Ascending aorta (tissue), 2 donors: ENCODE results near the gene ARSK. TPM values are rescaled to one million over a fixed set of nuclear protein-coding genes. Genes with fewer than 3 reads are reported as not detected.
A peak's percentile ranks its signal among the peaks of the same experiment; 100 is the strongest.

Experiments
- DNase-seq, 2 donors: peaks; one replicate each; pipeline ENCODE4 v3.0.0-alpha.2; 2019; ENCODE audit warnings: low spot score in 2 of 2
- H3K27ac ChIP-seq, 2 donors: fragments of 200-600 bp; sonication (generic); one replicate each; pipeline ENCODE4 v1.5.1; 2016 to 2017; ENCODE audit warnings: mild to moderate bottlenecking in 1 of 2
- H3K27me3 ChIP-seq: fragments of 200-600 bp; sonication (generic); one replicate; pipeline ENCODE4 v1.5.1; 2017
- H3K36me3 ChIP-seq, 2 donors: fragments of 200-600 bp; sonication (generic); one replicate each; pipeline ENCODE4 v1.5.1; 2016
- H3K4me1 ChIP-seq, 2 donors: fragments of 200-600 bp; sonication (generic); one replicate each; pipeline ENCODE4 v1.5.1; 2016 to 2017; ENCODE audit warnings: mild to moderate bottlenecking in 1 of 2
- H3K4me3 ChIP-seq, 2 donors: fragments of 200-600 bp; sonication (generic); one replicate each; pipeline ENCODE4 v1.5.1; 2016 to 2017; ENCODE audit warnings: mild to moderate bottlenecking in 1 of 2
- H3K9me3 ChIP-seq, 2 donors: fragments of 200-600 bp; sonication (generic); one replicate each; pipeline ENCODE4 v1.5.1; 2016
- intact Hi-C: fragments of 100-400 bp; cut with DNase I; formaldehyde crosslinking; loops from one replicate; pipeline ENCODE4 v1.15.1; 2023
- total RNA-seq: library from RNA; depleted of rRNA; stranded (reverse); fragments of >200 nt; gene quantifications from one replicate; pipeline ENCODE4 v1.1.0, GENCODE V29; 2016
- TF ChIP-seq, protein P1 (sequence below), 3 experiments: fragments of 200-600 bp in 2 of 3; fragments of 450-650 bp in 1 of 3; sonication (generic) in 2 of 3; IDR thresholded peaks; one replicate each; pipeline ENCODE4 v1.5.1; 2016 to 2019; ENCODE audit warnings: antibody characterized with exemption in 3 of 3, mild to moderate bottlenecking in 1 of 3, moderate library complexity in 1 of 3

The ARSK gene, protein sequence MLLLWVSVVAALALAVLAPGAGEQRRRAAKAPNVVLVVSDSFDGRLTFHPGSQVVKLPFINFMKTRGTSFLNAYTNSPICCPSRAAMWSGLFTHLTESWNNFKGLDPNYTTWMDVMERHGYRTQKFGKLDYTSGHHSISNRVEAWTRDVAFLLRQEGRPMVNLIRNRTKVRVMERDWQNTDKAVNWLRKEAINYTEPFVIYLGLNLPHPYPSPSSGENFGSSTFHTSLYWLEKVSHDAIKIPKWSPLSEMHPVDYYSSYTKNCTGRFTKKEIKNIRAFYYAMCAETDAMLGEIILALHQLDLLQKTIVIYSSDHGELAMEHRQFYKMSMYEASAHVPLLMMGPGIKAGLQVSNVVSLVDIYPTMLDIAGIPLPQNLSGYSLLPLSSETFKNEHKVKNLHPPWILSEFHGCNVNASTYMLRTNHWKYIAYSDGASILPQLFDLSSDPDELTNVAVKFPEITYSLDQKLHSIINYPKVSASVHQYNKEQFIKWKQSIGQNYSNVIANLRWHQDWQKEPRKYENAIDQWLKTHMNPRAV
- total RNA-seq: 3.6 TPM

DNA sequence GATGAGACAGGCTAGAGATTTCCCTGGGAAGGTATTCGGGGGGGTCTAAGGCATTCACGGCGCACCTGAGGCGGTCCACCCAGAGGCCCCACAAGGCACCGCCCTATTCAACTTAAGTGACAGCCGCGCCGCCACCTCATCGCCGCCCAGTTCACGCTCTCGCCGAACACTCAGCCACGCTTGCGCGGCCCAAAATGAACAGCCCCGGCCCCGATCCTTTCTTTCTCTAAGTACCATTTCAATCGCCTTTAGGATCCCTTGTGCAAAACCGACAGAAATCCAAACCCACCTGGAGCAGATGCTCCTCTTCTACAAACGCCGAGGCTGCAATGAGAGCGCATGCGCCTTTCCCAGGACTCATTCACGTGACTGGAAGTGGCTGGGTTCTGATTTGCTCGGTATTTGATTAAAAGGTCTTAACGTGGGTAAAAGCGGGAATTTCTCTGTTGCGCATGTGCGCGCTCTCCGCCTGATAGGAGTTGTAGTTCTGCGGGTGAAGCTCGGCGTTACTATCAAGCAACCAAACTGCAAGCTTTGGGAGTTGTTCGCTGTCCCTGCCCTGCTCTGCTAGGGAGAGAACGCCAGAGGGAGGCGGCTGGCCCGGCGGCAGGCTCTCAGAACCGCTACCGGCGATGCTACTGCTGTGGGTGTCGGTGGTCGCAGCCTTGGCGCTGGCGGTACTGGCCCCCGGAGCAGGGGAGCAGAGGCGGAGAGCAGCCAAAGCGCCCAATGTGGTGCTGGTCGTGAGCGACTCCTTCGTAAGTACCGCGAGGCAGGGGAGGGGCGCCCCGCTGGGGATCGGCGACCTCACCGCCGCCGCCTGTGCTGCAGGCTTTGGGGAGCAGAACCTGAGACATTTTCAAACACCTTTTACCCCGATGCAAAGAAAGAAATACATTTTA lies at the start of gene ARSK, which contains the start of gene SKIC3:
Gene ARSK, plus strand, starts transcription at position 455 of the 902 bp plus-strand sequence. Its CDS starts 178 bp downstream, at position 633.
Gene SKIC3, minus strand, starts transcription at position 331 of the 902 bp plus-strand sequence. CDS start 7,827 bp downstream, outside the sequence.
- no peaks in the 10 kb centered on the region for H3K27me3 ChIP-seq
- H3K4me3 ChIP-seq: peak within 1 kb of the TSS; percentile 79 to 87
- H3K27ac ChIP-seq: peak within 1 kb of the TSS; percentile 84 to 86
- intact Hi-C loops: loop anchor here (10.0 kb wide), 3 partner anchors 90 to 1630 kb away; partner anchors contain the start of genes RFESD, RHOBTB3 and RIOK2
- no peaks in the 10 kb centered on the region for H3K9me3 ChIP-seq
- TF ChIP-seq, protein P1, sequence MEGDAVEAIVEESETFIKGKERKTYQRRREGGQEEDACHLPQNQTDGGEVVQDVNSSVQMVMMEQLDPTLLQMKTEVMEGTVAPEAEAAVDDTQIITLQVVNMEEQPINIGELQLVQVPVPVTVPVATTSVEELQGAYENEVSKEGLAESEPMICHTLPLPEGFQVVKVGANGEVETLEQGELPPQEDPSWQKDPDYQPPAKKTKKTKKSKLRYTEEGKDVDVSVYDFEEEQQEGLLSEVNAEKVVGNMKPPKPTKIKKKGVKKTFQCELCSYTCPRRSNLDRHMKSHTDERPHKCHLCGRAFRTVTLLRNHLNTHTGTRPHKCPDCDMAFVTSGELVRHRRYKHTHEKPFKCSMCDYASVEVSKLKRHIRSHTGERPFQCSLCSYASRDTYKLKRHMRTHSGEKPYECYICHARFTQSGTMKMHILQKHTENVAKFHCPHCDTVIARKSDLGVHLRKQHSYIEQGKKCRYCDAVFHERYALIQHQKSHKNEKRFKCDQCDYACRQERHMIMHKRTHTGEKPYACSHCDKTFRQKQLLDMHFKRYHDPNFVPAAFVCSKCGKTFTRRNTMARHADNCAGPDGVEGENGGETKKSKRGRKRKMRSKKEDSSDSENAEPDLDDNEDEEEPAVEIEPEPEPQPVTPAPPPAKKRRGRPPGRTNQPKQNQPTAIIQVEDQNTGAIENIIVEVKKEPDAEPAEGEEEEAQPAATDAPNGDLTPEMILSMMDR (IDR thresholded peaks at IDR 0.05): peak; percentile 24 to 52 (median 31)
- peak; percentile 83 to 98 for DNase-seq
- peaks cover 0 to 13% of the 10 kb centered on the region in 2 donors for H3K4me1 ChIP-seq
- peaks cover 0 to 2% of the 10 kb centered on the region in 2 donors for H3K36me3 ChIP-seq

DNA sequence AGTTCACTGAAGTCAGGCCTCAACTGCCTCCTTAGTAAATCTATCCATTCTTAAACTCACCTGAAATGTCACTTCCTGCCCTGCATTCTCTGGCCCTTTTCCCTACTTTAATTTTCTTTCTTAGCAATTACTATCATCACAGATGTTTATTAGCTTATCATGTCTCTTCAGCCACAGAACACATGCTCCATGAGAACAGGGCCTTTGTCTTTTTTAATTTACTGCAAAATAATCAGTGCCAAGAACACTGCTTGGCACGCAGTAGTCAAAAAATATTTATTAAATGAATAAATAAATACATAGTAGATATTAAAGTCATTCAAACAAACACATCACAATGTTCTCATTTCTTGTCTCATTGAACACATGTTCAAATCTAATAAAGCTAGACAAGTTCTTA lies 46.4 kb upstream of the ARSK start:
- Histone ChIP-seq H3K27me3 (no peaks in the 10 kb centered on the region), H3K36me3 (peaks cover 31 to 88% of the 10 kb centered on the region in 2 donors)

DNA sequence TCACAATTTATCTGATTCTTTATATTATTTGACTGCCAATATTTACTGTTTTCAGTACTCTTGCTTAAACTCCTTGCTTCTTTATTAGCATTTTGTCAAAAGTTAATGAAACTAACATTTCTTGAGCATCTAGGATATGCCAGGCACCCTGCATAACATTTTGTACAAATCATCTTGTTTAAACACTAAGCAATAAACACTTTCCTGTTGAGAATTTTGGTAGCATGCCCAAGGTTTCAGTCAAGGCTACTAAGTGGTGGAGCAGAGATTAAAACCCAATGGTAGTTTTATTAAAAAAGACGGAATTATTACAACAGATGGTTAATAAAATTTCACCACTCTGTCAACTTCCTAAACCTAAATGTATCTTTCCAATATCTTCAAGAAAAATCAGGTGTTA lies 43.3 kb upstream of the ARSK start:
- no peak for DNase-seq
- H3K36me3 ChIP-seq: peaks cover 53 to 97% of the 10 kb centered on the region in 2 donors
- no peaks in the 10 kb centered on the region for H3K27me3 ChIP-seq
- no peaks in the 10 kb centered on the region for H3K4me1 ChIP-seq
- H3K9me3 ChIP-seq: no peaks in the 10 kb centered on the region
- H3K27ac ChIP-seq: no peak overlapping the region
- intact Hi-C loops: no loop called here
- TF ChIP-seq, protein P1 (IDR thresholded peaks at IDR 0.05): no peak
- H3K4me3 ChIP-seq: no peak overlapping the region

More for the DNA sequence above, 46.4 kb upstream of the ARSK start:
- TF ChIP-seq, protein P1 (IDR thresholded peaks at IDR 0.05): no peak
- no peak for DNase-seq
- Histone ChIP-seq H3K27ac (no peak overlapping the region), H3K4me3 (no peak overlapping the region), H3K4me1 (no peaks in the 10 kb centered on the region), H3K9me3 (no peaks in the 10 kb centered on the region)
- intact Hi-C loops: no loop called here

DNA sequence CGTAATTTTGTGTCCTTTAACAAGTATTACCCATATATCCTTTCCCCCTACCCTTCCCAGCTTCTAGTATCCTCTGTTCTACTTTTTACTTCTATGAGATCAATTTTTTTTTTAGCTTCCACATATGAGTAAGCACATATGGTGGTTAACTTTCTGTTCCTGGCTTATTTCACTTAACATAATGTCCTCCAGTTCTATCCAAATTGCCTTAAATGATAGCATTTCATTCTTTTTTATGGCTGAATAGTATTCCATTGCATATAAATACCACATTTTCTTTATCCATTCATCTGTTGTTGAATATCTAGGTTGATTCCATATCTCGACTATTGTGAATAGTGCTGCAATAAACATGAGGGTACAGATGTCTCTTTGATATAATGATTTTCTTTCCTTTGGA lies 36.5 kb upstream of the ARSK start:
- intact Hi-C loops: no loop called here
- no peak overlapping the region for H3K27ac ChIP-seq

DNA sequence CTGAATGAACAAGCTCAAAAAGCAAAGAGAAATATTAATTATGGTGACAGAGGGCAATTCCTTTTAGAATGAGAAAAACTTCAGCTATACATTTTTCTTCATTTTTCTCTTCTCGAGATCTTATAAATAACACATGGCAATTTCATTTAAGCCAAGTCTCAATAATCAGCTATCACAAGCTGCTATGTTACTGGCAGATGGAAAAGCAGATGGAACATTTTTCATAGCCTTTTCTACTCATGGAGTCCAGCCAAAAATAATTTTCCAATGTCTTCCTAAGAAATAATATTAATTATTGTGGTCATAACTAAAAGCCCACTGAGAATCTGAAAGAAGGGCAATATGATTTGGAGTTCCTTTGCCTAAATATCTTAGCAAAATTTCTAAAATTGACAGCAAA lies 35.8 kb upstream of the ARSK start:
- H3K27ac ChIP-seq: no peak overlapping the region
- H3K4me3 ChIP-seq: no peak overlapping the region
- intact Hi-C loops: no loop called here
- TF ChIP-seq, protein P1 (IDR thresholded peaks at IDR 0.05): no peak
- H3K36me3 ChIP-seq: peaks cover 47 to 84% of the 10 kb centered on the region in 2 donors
- no peaks in the 10 kb centered on the region for H3K27me3 ChIP-seq
- no peak for DNase-seq
- H3K4me1 ChIP-seq: no peaks in the 10 kb centered on the region
- no peaks in the 10 kb centered on the region for H3K9me3 ChIP-seq

More for the DNA sequence above, 36.5 kb upstream of the ARSK start:
- Histone ChIP-seq H3K36me3 (peaks cover 55 to 90% of the 10 kb centered on the region in 2 donors), H3K4me3 (no peak overlapping the region), H3K9me3 (no peaks in the 10 kb centered on the region), H3K4me1 (no peaks in the 10 kb centered on the region), H3K27me3 (no peaks in the 10 kb centered on the region)
- TF ChIP-seq, protein P1 (IDR thresholded peaks at IDR 0.05): no peak
- DNase-seq: no peak
